Measurements from ENCODE around the gene SSBP4.
A peak's percentile ranks its signal among the peaks of the same experiment; 100 is the strongest.

GRCh38 chr19:18373892-18374629 lies 45.1 kb upstream of the SSBP4 start:
- TF ChIP-seq CTCF (IDR thresholded peaks at IDR 0.05; ENCODE audit: low read depth, low read length, missing input control) (no peak), JUND (IDR thresholded peaks at IDR 0.05) (peak in 1 of 2 donors; percentile 60), REST (IDR thresholded peaks at IDR 0.05) (no peak), GABPA (IDR thresholded peaks at IDR 0.05 in 1 of 2, conservative IDR thresholded peaks at IDR 0.05 in 1 of 2) (peak; percentile 51 to 63), TAF1 (conservative IDR thresholded peaks at IDR 0.05) (no peak), SP1 (IDR thresholded peaks at IDR 0.05) (no peak), MAX (IDR thresholded peaks at IDR 0.05) (peak; percentile 34), FOXA1 (IDR thresholded peaks at IDR 0.05) (no peak), ATF3 (IDR thresholded peaks at IDR 0.05) (no peak)
